Mammary epithelial cell (primary cell): ENCODE measurements around the gene CDKN1C.

Experiments used
- CTCF ChIP-seq, 2 donors: IDR thresholded peaks in 1 of 2; conservative IDR thresholded peaks in 1 of 2; 2 replicates each; pipeline ENCODE4 v1.5.1; 2011 to 2012; ENCODE audit warnings: inconsistent platforms in 2 of 2, low read length in 2 of 2, mild to moderate bottlenecking in 2 of 2, control low read depth in 1 of 2, low read depth in 1 of 2; ENCODE audit not compliant: insufficient read depth in 1 of 2; ENCODE audit errors: extremely low read depth in 1 of 2
- EZH2 ChIP-seq: IDR thresholded peaks from 2 replicates; pipeline ENCODE4 v1.6.1; 2012; ENCODE audit warnings: low read length, inconsistent platforms, borderline replicate concordance

- TF ChIP-seq CTCF (conservative IDR thresholded peaks at IDR 0.05 in 1 of 2, IDR thresholded peaks at IDR 0.05 in 1 of 2; ENCODE audit: extremely low read depth in 1 of 2, insufficient read depth in 1 of 2, low read depth in 1 of 2, low read length in 2 of 2) (no peak), EZH2 (no peak)
Observed at GRCh38 chr11:2848497-2848896, 37.1 kb downstream of the CDKN1C start.
